Esophagus muscularis mucosa (tissue), 4 donors: ENCODE data around the gene FN1. TPM values are rescaled to one million over a fixed set of nuclear protein-coding genes. Genes with fewer than 3 reads are reported as not detected.

Experiments
- DNase-seq: peaks from one replicate; pipeline ENCODE4 v3.0.0-alpha.2; 2017; ENCODE audit errors: extremely low spot score
- H3K27ac ChIP-seq, 4 donors: fragments of 200-600 bp; sonication (generic); replicated peaks in 1 of 4; 1 replicate in 3 of 4; 2 replicates in 1 of 4; pipeline ENCODE4 v1.5.1; 2016 to 2019; ENCODE audit warnings: mild to moderate bottlenecking in 1 of 4
- H3K27me3 ChIP-seq, 4 donors: fragments of 200-600 bp; sonication (generic); one replicate each; pipeline versions ENCODE4 v1.5.1 to v1.6.0; 2016 to 2019
- H3K36me3 ChIP-seq, 4 donors: fragments of 200-600 bp; sonication (generic); one replicate each; pipeline ENCODE4 v1.5.1; 2016 to 2019
- H3K4me1 ChIP-seq, 4 donors: fragments of 200-600 bp; sonication (generic); one replicate each; pipeline ENCODE4 v1.5.1; 2016 to 2019
- H3K4me3 ChIP-seq, 4 donors: fragments of 200-600 bp; sonication (generic); 1 replicate in 2 of 4; 2 replicates in 2 of 4; pipeline ENCODE4 v1.5.1; 2016 to 2019; ENCODE audit warnings: mild to moderate bottlenecking in 4 of 4, moderate library complexity in 1 of 4
- H3K9me3 ChIP-seq, 4 donors: fragments of 200-600 bp; sonication (generic); 1 replicate in 3 of 4; 2 replicates in 1 of 4; pipeline ENCODE4 v1.5.1; 2016 to 2019
- CTCF ChIP-seq, 3 experiments: fragments of 200-600 bp in 2 of 3; fragments of 450-650 bp in 1 of 3; sonication (generic) in 2 of 3; IDR thresholded peaks; one replicate each; pipeline ENCODE4 v1.5.1; 2017 to 2019; ENCODE audit warnings: antibody characterized with exemption in 3 of 3, mild to moderate bottlenecking in 2 of 3, moderate library complexity in 1 of 3
- EP300 ChIP-seq: sonication (generic); formaldehyde crosslinking; IDR thresholded peaks from one replicate; pipeline ENCODE4 v1.6.1; 2017; ENCODE audit warnings: antibody characterized with exemption
- POLR2A ChIP-seq: fragments of 450-650 bp; IDR thresholded peaks from one replicate; pipeline ENCODE4 v1.6.1; 2017; ENCODE audit warnings: antibody characterized with exemption, moderate library complexity, mild to moderate bottlenecking, low read depth
- POLR2AphosphoS5 ChIP-seq, 2 donors: sonication (generic); formaldehyde crosslinking; IDR thresholded peaks; one replicate each; pipeline ENCODE4 v1.6.1; 2017; ENCODE audit warnings: antibody characterized with exemption in 2 of 2
- WGBS: methylation state at CpG from one replicate; pipeline ENCODE4 v1.1.5; 2018; 5-methylcytosine and 5-hydroxymethylcytosine counted together
- intact Hi-C: fragments of 100-400 bp; cut with DNase I; formaldehyde crosslinking; loops from one replicate; pipeline ENCODE4 v1.15.1; 2023
- total RNA-seq, 4 donors: library from RNA; depleted of rRNA; stranded (reverse); fragments of >200 nt; gene quantifications; one replicate each; pipeline versions ENCODE4 v1.1.0 to v1.2.1, GENCODE V29; 2016

Gene FN1
- total RNA-seq, 4 donors from 2014 or later: 2,256 to 4,873 (median 2,950) TPM

- H3K4me3 ChIP-seq: no peak overlapping the region
Measured at GRCh38 chr2:215384710-215385109, 51.2 kb downstream of the FN1 start.

GRCh38 chr2:215383652-215384279 is 52.1 kb downstream of the FN1 start:
- no peak overlapping the region for H3K4me3 ChIP-seq
- H3K36me3 ChIP-seq: peaks cover 72 to 100% (median 82%) of the 10 kb centered on the region in 4 donors
- peaks cover 0 to 5% (median 0%) of the 10 kb centered on the region in 4 donors for H3K4me1 ChIP-seq
- 89% methylated on average over 8 of the region's 8 CpGs for WGBS
- peak; percentile 53 for DNase-seq
- intact Hi-C loops: no loop called here
- no peak overlapping the region for H3K27ac ChIP-seq
- TF ChIP-seq CTCF (IDR thresholded peaks at IDR 0.05): no peak
- peak in 1 of 2 donors; percentile 7 for TF ChIP-seq POLR2AphosphoS5 (IDR thresholded peaks at IDR 0.05)
- no peaks in the 10 kb centered on the region for H3K9me3 ChIP-seq
- H3K27me3 ChIP-seq: no peaks in the 10 kb centered on the region

More at GRCh38 chr2:215384710-215385109, 51.2 kb downstream of the FN1 start:
- DNase-seq: no peak
- intact Hi-C loops: no loop called here
- H3K27ac ChIP-seq: no peak overlapping the region
- 74% methylated on average over 7 of the region's 7 CpGs for WGBS
- no peaks in the 10 kb centered on the region for H3K9me3 ChIP-seq
- no peaks in the 10 kb centered on the region for H3K27me3 ChIP-seq
- H3K4me1 ChIP-seq: peaks cover 0 to 5% (median 0%) of the 10 kb centered on the region in 4 donors
- TF ChIP-seq POLR2AphosphoS5 (IDR thresholded peaks at IDR 0.05) (no peak), POLR2A (no peak), EP300 (no peak), CTCF (IDR thresholded peaks at IDR 0.05) (no peak)
- peaks cover 73 to 100% (median 78%) of the 10 kb centered on the region in 4 donors for H3K36me3 ChIP-seq

- Histone ChIP-seq H3K27ac (no peak overlapping the region), H3K4me3 (no peak overlapping the region), H3K9me3 (no peaks in the 10 kb centered on the region), H3K27me3 (no peaks in the 10 kb centered on the region), H3K4me1 (peaks cover 0 to 5% (median 0%) of the 10 kb centered on the region in 4 donors), H3K36me3 (peaks cover 72 to 100% (median 90%) of the 10 kb centered on the region in 4 donors)
- TF ChIP-seq POLR2A (no peak), POLR2AphosphoS5 (IDR thresholded peaks at IDR 0.05) (no peak), EP300 (no peak)
- no peak for DNase-seq
- intact Hi-C loops: no loop called here
Measured at GRCh38 chr2:215382480-215382879, 53.4 kb downstream of the FN1 start.

- peaks cover 73 to 100% (median 90%) of the 10 kb centered on the region in 4 donors for H3K36me3 ChIP-seq
- H3K4me1 ChIP-seq: peaks cover 0 to 5% (median 0%) of the 10 kb centered on the region in 4 donors
- intact Hi-C loops: no loop called here
- whole genome bisulfite sequencing: 79% methylated on average over 7 of the region's 7 CpGs
- TF ChIP-seq EP300 (no peak), POLR2A (no peak), POLR2AphosphoS5 (IDR thresholded peaks at IDR 0.05) (no peak), CTCF (IDR thresholded peaks at IDR 0.05) (no peak)
- H3K9me3 ChIP-seq: no peaks in the 10 kb centered on the region
- H3K27ac ChIP-seq: no peak overlapping the region
- no peak overlapping the region for H3K4me3 ChIP-seq
- DNase-seq: no peak
- H3K27me3 ChIP-seq: no peaks in the 10 kb centered on the region
Measured at GRCh38 chr2:215382011-215382410, 53.9 kb downstream of the FN1 start.

GRCh38 chr2:215380699-215381098 is 55.2 kb downstream of the FN1 start:
- no peak for DNase-seq
- TF ChIP-seq POLR2A: no peak
- TF ChIP-seq EP300: no peak
- TF ChIP-seq CTCF (IDR thresholded peaks at IDR 0.05): no peak
- TF ChIP-seq POLR2AphosphoS5 (IDR thresholded peaks at IDR 0.05): no peak
- peaks cover 0 to 5% (median 0%) of the 10 kb centered on the region in 4 donors for H3K4me1 ChIP-seq
- H3K27ac ChIP-seq: no peak overlapping the region
- WGBS: 83% methylated on average over 7 of the region's 7 CpGs
- no peaks in the 10 kb centered on the region for H3K27me3 ChIP-seq
- H3K9me3 ChIP-seq: no peaks in the 10 kb centered on the region
- intact Hi-C loops: no loop called here
- no peak overlapping the region for H3K4me3 ChIP-seq
- H3K36me3 ChIP-seq: peaks cover 81 to 100% (median 90%) of the 10 kb centered on the region in 4 donors
